ENCODE data around the gene CBLB.
"Not testable (repeated sequence)": the region's sequence is repeated elsewhere in the genome, so short reads cannot be mapped to it uniquely, and the experiment has no call there.

Gene CBLB

GRCh38 chr3:105829229-105829628 is 39.6 kb downstream of the CBLB start:
- DNase-seq (ENCODE audit: insufficient read length, low spot score) = no peak
- FAIRE-seq = peak; percentile 82
- no peak for TF ChIP-seq POLR2A (IDR thresholded peaks at IDR 0.05; ENCODE audit: low read depth, low read length)

DNA sequence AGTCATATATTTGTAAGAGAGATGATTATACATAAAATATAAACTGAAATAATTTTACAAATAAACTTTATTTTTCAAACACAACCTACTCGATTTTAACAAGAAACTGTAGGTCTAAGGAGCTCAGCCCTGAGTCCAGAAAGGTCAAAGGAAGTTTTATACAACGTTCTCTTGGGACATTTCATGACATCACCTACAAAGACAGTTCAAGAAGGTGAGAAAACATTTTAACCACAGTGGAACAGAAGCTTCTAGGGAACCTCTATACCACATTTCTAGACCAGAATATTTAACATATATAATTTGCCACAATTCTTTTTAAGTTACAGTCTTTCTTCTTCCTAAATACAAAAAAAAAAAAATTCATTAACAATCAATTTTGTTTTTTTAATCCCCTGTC is 40.1 kb downstream of the CBLB start:
- TF ChIP-seq POLR2A (IDR thresholded peaks at IDR 0.05; ENCODE audit: low read depth, low read length) = no peak
- FAIRE-seq (no peak), DNase-seq (ENCODE audit: insufficient read length, low spot score) (no peak)

DNA sequence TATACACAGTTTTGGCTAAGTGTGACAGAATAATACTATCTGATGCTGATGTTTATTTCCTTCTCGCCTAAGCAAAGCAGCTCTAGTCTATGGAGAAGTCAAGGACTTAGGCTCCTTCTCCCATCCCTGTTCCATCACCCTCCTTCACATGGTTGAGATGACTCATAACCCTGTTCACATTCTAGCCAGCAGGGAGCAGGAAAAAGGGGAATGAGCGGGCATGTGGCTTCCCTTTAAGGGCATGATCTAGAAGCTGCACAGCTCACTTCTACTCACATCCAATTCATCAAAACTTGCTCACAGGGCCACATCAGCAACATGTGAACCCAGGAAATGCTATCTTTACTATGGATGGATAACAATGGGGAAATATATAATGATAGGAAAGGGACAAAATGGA is 40.9 kb downstream of the CBLB start:
- DNase-seq (ENCODE audit: insufficient read length, low spot score) = peak; percentile 28
- peak; percentile 100 for FAIRE-seq
- TF ChIP-seq POLR2A (IDR thresholded peaks at IDR 0.05; ENCODE audit: low read depth, low read length) = no peak

DNA sequence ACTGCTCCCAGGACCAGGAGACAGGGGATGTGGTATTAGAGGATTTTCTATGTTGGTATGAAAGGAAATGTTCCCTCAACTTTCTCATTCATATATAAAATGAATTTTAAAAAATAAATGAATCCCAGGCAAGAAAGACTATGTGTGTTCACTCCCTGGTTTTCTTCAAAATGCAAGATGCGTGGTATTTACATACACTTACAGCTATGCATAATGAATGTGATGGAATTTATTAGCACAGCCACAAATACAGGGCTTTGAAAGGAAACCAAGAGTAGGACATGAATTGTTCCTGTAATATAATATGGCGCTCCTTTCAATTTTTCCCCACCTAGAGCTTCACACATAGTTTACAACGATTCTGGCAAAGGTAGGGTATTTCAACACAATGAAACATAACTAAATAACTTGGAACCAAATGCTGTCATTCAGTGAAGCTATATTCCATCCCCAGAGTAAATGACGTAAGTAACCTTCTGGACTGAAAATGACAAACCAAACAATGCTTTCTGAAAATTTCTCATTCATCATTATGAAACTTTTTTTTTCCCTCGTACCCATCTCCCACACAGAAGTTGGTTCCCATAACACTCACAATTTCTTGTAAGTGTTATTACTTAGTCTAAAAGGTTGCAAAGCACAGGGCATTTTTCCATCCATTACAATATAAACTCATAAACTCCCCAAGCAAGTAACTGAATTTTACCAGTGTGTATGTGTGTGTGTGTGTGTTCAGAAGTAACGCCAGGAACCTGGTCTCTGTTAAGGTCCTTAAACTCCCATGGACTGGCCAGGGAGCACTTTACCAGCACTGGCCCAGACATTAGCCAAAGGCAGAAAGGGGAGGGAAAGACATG is 41.8 kb downstream of the CBLB start:
- no peak for FAIRE-seq
- no peak for DNase-seq (ENCODE audit: insufficient read length, low spot score)
- no peak for TF ChIP-seq POLR2A (IDR thresholded peaks at IDR 0.05; ENCODE audit: low read depth, low read length)

DNA sequence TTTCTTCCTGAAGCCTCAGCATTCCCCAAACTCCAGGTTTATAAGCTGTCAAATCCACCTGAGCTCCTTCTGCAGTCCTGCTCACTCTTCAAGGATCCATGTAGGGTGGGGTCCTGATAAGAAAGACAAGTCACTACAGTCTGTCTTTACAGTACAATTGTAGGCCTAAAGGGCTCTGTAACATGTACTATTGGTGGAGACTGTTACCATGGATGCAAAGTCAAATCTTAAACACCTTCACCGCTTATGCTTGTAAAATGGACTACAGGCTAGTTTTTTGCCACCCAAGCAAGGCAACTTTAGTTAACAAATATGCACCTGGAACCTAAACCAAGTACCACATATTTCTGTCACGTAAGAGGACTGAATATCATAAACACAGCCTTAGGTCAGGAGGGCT is 44.7 kb downstream of the CBLB start:
- no peak for TF ChIP-seq POLR2A (IDR thresholded peaks at IDR 0.05; ENCODE audit: low read depth, low read length)
- DNase-seq (ENCODE audit: insufficient read length, low spot score) = no peak
- peak; percentile 38 for FAIRE-seq

DNA sequence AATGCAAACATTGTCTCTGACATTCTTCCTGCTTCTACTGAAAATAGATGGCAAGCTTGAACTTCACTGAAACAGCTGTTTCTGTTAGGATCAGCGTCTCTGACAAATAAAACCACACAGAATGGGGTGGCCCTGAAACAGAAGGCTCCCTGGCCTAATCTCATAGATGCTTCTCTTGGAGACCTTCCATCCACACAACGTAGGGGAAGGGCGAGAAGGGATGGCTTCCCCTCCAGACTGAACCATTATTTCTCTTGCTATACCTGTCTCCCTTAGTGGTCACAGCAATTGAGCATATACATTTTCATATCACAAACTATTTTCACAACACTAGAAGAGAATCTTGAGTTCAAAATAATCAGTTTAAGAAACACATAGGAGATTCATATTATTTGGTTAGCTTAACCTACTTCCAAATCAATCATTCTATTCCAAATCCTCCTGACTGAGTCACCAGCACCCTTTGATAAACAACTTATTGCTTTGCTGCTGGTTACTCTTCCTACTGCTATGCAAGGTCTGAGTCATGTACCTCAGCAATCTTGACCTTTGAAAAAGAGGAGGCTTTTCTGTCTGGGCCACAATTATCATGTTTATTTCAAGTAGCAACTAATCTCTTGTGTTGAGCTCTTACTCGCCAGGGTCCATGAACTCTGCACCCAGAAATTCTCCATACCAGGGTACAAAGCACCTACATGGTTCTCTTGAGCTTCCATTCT is 45.5 kb downstream of the CBLB start:
- DNase-seq (ENCODE audit: insufficient read length, low spot score) (peak; percentile 27), FAIRE-seq (peak; percentile 95)
- TF ChIP-seq POLR2A (IDR thresholded peaks at IDR 0.05; ENCODE audit: low read depth, low read length) = no peak

DNA sequence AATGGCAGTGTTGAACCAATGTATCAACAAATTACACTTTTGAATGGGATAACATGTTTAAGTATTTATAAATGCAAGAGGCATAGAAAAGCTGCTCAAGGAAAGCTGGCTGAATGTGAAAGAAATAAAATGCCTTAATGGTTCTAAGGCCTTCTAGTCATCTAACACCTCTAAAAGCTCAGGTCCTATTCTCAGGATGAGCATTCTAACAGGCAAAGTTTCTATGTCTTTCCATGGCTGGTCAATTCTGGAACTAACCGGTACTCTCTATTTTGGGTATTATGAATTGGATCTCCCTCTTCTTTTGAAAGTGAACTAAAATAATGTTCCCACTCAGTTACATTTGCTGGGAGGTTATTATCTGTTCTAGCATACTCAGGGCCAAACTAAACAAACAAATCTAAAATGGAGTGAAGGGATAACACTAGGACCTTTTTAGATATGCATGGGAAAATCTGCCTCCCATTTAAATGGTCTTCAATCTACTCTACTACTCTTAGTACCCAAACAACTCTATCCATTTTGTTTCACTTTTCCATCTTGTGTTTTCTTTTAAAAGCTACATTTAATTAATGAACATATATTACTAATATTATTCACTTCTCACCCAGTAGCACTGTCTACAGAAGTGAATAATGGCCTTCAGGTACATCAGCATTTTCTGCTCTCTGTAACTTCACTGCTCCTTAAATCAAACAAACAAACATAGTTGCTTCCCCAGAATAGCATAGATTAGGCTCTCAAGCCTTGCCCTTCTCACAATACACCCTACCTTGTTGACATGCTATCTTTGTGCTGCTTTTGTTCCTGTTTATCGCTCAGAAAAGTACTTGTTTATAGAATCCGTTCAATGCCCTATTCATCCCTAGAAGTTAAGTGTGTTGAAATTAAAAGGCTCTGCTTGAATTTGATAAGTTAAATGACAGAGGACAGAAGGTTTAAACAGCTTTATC is 46.4 kb downstream of the CBLB start:
- FAIRE-seq (peak; percentile 72), DNase-seq (ENCODE audit: insufficient read length, low spot score) (no peak)
- TF ChIP-seq POLR2A (IDR thresholded peaks at IDR 0.05; ENCODE audit: low read depth, low read length) = no peak

- TF ChIP-seq POLR2A (IDR thresholded peaks at IDR 0.05; ENCODE audit: low read depth, low read length) = no peak
- FAIRE-seq (peak; percentile 30), DNase-seq (ENCODE audit: insufficient read length, low spot score) (no peak)
These were observed 47.4 kb downstream of the CBLB start for GRCh38 chr3:105821433-105821832.

- no peak for DNase-seq (ENCODE audit: insufficient read length, low spot score)
- no peak for TF ChIP-seq POLR2A (IDR thresholded peaks at IDR 0.05; ENCODE audit: low read depth, low read length)
- no peak for FAIRE-seq
These were observed 52.0 kb downstream of the CBLB start for GRCh38 chr3:105816833-105817232.

DNA sequence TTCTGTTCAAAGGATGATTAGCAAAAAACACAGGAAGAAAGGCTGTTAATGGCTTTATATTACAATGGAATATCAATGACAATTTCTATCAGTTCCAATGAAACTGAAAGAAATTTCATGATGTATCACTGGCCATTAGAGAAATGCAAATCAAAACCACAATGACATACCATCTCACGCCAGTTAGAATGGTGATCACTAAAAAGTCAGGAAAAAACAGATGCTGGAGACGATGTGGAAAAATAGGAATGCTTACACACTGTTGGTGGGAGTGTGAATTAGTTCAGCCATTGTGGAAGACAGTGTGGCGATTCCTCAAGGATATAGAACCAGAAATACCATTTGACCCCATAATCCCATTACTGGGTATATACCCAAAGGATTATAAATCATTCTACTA is 53.5 kb downstream of the CBLB start:
- DNase-seq (ENCODE audit: insufficient read length, low spot score); FAIRE-seq: not testable (repeated sequence)

DNA sequence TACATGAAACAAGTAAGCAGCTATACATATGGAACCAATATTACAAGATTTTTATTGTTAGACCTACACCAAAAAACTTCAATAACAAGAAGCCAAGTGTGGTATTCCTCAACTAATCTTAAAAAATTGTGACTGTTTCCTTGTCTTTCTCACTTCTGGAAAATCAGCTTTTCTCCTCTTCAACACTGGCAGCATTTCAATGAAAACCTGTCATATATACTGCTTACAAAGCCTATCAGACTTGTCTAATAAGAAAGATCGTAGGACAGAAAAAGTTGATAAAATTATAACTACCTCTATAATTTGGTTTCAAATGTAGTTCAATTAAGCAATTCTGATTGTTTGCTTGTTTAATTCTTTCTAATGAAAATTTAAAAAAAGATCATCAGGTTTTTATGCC is 55.1 kb downstream of the CBLB start:
- DNase-seq (ENCODE audit: insufficient read length, low spot score) = no peak
- FAIRE-seq = no peak
- TF ChIP-seq POLR2A (IDR thresholded peaks at IDR 0.05; ENCODE audit: low read depth, low read length) = no peak

GRCh38 chr3:105812194-105812586 is 56.6 kb downstream of the CBLB start:
- no peak for TF ChIP-seq POLR2A (IDR thresholded peaks at IDR 0.05; ENCODE audit: low read depth, low read length)
- no peak for DNase-seq (ENCODE audit: insufficient read length, low spot score)
- FAIRE-seq = peak; percentile 95

DNA sequence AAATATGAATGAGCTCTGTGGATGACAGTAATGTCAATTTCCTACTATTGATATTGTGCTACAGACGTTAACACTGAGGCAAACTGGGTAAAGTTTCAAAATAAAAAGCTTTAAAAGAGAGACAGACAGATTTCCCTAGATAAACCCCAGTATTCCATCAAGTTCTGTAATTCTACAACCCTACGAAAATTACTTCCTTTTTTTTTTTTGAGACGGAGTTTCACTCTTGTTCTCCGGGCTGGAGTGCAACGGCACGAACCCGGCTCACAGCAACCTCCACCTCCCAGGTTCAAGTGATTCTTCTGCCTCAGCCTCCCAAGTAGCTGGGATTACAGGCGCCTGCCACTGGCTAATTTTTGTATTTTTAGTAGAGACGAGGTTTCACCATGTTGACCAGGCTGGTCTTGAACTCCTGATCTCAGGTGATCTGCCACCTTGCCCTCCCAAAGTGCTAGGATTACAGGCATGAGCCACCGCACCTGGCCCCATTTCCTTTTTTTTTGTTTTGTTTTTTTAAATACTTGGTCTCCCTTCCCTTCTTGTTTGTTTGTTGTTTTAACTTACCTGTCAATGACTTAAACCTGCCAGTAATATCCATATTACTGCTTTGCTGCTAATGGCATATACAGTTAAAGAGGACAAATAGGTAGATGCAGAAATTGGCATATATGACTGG is 57.2 kb downstream of the CBLB start:
- FAIRE-seq (no peak), DNase-seq (ENCODE audit: insufficient read length, low spot score) (no peak)
- no peak for TF ChIP-seq POLR2A (IDR thresholded peaks at IDR 0.05; ENCODE audit: low read depth, low read length)

Data from H54 (cell line).